CD4-positive, alpha-beta memory T cell (primary cell): ENCODE results near the gene RBMX. TPM values are rescaled to one million over a fixed set of nuclear protein-coding genes. Genes with fewer than 3 reads are reported as not detected.
"Not testable (repeated sequence)": the region's sequence is repeated elsewhere in the genome, so short reads cannot be mapped to it uniquely, and the experiment has no call there.

Source experiments
- CTCF ChIA-PET: fragments of 350-600 bp; sonication (Branson Sonifier 250); formaldehyde crosslinking; loops from one replicate; lab custom pipeline; 2021; ENCODE audit warnings: inconsistent platforms; ENCODE audit not compliant: partially characterized antibody; lab: Charles Lee
- POLR2A ChIA-PET: fragments of 350-600 bp; sonication (Branson Sonifier 250); formaldehyde crosslinking; loops from one replicate; lab custom pipeline; 2021; ENCODE audit not compliant: partially characterized antibody; lab: Charles Lee
- DNase-seq, 5 donors: peaks; one replicate each; pipeline versions ENCODE4 v3.0.0 to v3.0.0-alpha.2; 2020 to 2022; ENCODE audit warnings: mixed read lengths in 1 of 5
- H3K27ac ChIP-seq: one replicate; pipeline ENCODE4 v1.7.0; 2013; ENCODE audit warnings: low read depth, low read length
- H3K27me3 ChIP-seq: 2 replicates; pipeline ENCODE4 v1.7.0; 2013; ENCODE audit warnings: mild to moderate bottlenecking, low read length, moderate library complexity; ENCODE audit not compliant: insufficient read depth
- H3K36me3 ChIP-seq: 2 replicates; pipeline ENCODE4 v1.7.0; 2013; ENCODE audit warnings: mild to moderate bottlenecking, low read length, moderate library complexity; ENCODE audit not compliant: insufficient read depth
- H3K4me1 ChIP-seq: 2 replicates; pipeline ENCODE4 v1.7.0; 2013; ENCODE audit warnings: mild to moderate bottlenecking, low read length, moderate library complexity; ENCODE audit not compliant: insufficient read depth
- H3K4me3 ChIP-seq, 2 donors: one replicate each; pipeline ENCODE4 v1.7.0; 2013; ENCODE audit warnings: low read length in 2 of 2, mild to moderate bottlenecking in 1 of 2
- H3K9me3 ChIP-seq, 2 donors: one replicate each; pipeline ENCODE4 v1.7.0; 2013; ENCODE audit warnings: low read length in 2 of 2, control low read depth in 1 of 2; ENCODE audit not compliant: control insufficient read depth in 1 of 2
- H3K27ac Mint-ChIP-seq, 7 donors: one replicate each; pipeline ENCODE4 v1.8.0; 2020 to 2021; ENCODE audit warnings: mixed read lengths in 7 of 7, mild to moderate bottlenecking in 6 of 7, inconsistent platforms in 3 of 7, moderate library complexity in 3 of 7
- H3K27me3 Mint-ChIP-seq, 2 donors: one replicate each; pipeline ENCODE4 v1.8.0; 2020 to 2021; ENCODE audit warnings: mixed read lengths in 2 of 2
- H3K36me3 Mint-ChIP-seq, 2 donors: one replicate each; pipeline ENCODE4 v1.8.0; 2020 to 2021; ENCODE audit warnings: mixed read lengths in 2 of 2, inconsistent platforms in 1 of 2, mild to moderate bottlenecking in 1 of 2
- H3K4me1 Mint-ChIP-seq, 4 donors: one replicate each; pipeline ENCODE4 v1.8.0; 2020 to 2021; ENCODE audit warnings: mixed read lengths in 4 of 4, mild to moderate bottlenecking in 1 of 4
- H3K4me3 Mint-ChIP-seq, 8 donors: one replicate each; pipeline ENCODE4 v1.8.0; 2020 to 2021; ENCODE audit warnings: mixed read lengths in 8 of 8, mild to moderate bottlenecking in 7 of 8, moderate library complexity in 6 of 8, inconsistent platforms in 3 of 8
- H3K9me3 Mint-ChIP-seq, 8 donors: one replicate each; pipeline ENCODE4 v1.8.0; 2020 to 2021; ENCODE audit warnings: mixed read lengths in 8 of 8, mild to moderate bottlenecking in 5 of 8, inconsistent platforms in 3 of 8, moderate library complexity in 1 of 8
- intact Hi-C: fragments of 100-400 bp; cut with micrococcal nuclease; formaldehyde crosslinking; loops from one replicate; pipeline ENCODE4 v1.15.1; 2023
- polyA plus RNA-seq, 2 donors: library from polyadenylated mRNA; unstranded; fragments of 300-500 nt; fragmentation: Illumina TruSeq; gene quantifications; one replicate each; pipeline ENCODE4 v1.2.3, GENCODE V29; 2021
- total RNA-seq, 2 experiments: library from RNA; stranded (reverse); gene quantifications; one replicate each; pipeline ENCODE4 v1.2.3, GENCODE V29; 2021

RBMX gene
- total RNA-seq (100 to 1,000 TPM; 239 to 246 TPM), polyA plus RNA-seq (100 to 1,000 TPM; 183 to 244 TPM)

DNA sequence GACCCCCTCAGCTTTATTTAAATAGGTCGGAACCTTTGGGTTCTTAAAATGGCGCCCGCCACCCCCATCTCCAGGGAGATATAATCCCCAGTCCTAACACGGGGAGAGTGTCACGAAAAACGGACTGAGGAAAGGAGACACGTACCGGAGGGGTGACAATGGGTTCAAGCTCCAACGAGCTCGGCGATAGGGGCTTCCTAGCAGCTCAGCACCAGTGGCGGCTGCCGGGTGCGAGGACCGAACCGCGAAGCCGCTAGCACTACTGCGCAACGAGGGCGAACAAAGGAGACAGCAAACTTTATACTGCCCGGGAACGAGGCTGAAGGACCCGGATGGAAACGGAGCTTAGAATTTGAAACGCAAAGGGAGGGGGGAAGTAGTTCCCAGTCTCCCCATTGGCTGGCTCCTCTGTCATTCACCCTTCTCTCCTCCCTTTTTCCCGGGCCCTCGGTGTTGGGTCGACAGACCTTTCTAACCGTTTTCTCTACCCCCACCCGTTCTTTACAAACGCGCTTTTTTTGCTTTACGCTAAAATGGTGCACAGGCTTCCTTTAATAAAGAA lies at the start of gene RBMX:
Gene RBMX (minus strand): TSS at position 274 of the 562 bp plus-strand sequence. CDS start 1,298 bp downstream, outside the sequence.
- ChIA-PET CTCF (interaction anchor here (0.6 to 0.9 kb wide), 4 partner anchors 9 to 823 kb away, joined by 3 to 6 read pairs (median 3); no protein-coding TSS in a partner anchor), POLR2A (interaction anchor here (0.7 to 4.7 kb wide), 35 partner anchors 9 to 384 kb away, joined by 3 to 68 read pairs (median 5); partner anchors contain the start of genes ARHGEF6 and HTATSF1)
- Histone ChIP-seq H3K27ac (peak within 1 kb of the TSS; percentile 99), H3K27me3 (no peaks in the 10 kb centered on the region), H3K4me3 (peak within 1 kb of the TSS; percentile 86 to 90), H3K9me3 (no peaks in the 10 kb centered on the region), H3K36me3 (peaks cover 19% of the 10 kb centered on the region), H3K4me1 (peaks cover 17% of the 10 kb centered on the region)
- intact Hi-C loops: loop anchor here (1.0 kb wide), 2 partner anchors 29 to 45 kb away; no protein-coding TSS in a partner anchor
- Mint-ChIP-seq H3K4me3 (peak within 1 kb of the TSS; percentile 93 to 99 (median 98)), H3K4me1 (peaks cover 1 to 30% (median 16%) of the 10 kb centered on the region in 4 donors), H3K27me3 (no peaks in the 10 kb centered on the region), H3K27ac (peak within 1 kb of the TSS; percentile 97 to 100 (median 99)), H3K9me3 (peaks cover 0 to 6% (median 0%) of the 10 kb centered on the region in 8 donors), H3K36me3 (peaks cover 18 to 35% of the 10 kb centered on the region in 2 donors)
- DNase-seq: peak; percentile 88 to 91 (median 90)

DNA sequence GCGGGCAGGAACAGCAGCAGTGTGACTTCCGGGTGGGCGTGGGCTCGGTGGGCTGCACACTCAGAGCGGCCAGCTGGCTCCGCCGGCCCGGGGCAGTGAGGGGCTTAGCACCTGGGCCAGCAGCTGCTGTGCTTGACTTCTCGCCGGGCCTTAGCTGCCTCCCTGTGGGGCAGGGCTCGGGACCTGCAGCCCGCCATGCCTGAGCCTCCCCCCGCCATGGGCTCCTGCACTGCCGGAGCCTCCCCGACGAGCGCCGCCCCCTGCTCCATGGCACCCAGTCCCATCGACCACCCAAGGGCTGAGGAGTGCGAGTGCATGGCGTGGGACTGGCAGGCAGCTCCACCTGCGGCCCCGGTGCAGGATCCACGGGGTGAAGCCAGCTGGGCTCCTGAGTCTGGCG lies 40.9 kb upstream of the RBMX start:
- H3K4me1 ChIP-seq, H3K9me3 Mint-ChIP-seq, H3K4me3 ChIP-seq, DNase-seq, H3K36me3 Mint-ChIP-seq, H3K4me1 Mint-ChIP-seq, H3K4me3 Mint-ChIP-seq, POLR2A ChIA-PET, H3K27ac ChIP-seq, H3K27me3 Mint-ChIP-seq, H3K36me3 ChIP-seq, H3K27ac Mint-ChIP-seq, H3K27me3 ChIP-seq, H3K9me3 ChIP-seq: not testable (repeated sequence)
- intact Hi-C loops: loop anchor here (10.0 kb wide), 2 partner anchors 347 to 427 kb away; partner anchors contain the start of gene HTATSF1
- CTCF ChIA-PET: interaction anchor here (1.4 kb wide), 1 partner anchor 313 kb away, joined by 4 read pairs; no protein-coding TSS in a partner anchor

DNA sequence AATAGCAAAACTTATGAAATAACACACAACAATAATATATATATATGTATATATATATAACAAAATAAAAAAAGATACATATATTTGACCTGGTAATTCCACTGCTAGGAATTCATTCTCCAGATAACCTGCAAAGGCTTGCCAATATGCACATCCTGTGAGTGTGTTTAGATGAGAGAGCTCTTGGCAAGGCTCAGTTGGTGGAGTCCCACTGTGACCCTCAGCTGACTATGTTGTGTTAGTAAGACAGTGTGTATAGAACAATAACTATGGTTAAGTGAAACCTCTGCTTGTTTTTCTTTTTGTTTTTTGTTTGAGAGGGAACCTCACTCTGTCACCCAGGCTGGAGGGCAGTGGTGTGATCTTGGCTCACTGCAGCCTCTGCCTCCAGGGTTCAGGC lies 39.5 kb upstream of the RBMX start:
- Histone ChIP-seq H3K36me3 (no peaks in the 10 kb centered on the region), H3K4me1 (peaks cover 3% of the 10 kb centered on the region), H3K4me3 (no peak overlapping the region), H3K27me3 (no peaks in the 10 kb centered on the region), H3K9me3 (no peaks in the 10 kb centered on the region), H3K27ac (no peak overlapping the region)
- no peak overlapping the region for H3K27ac Mint-ChIP-seq
- CTCF ChIA-PET: no interaction called here
- H3K27me3 Mint-ChIP-seq: no peaks in the 10 kb centered on the region
- intact Hi-C loops: loop anchor here (10.0 kb wide), 2 partner anchors 345 to 425 kb away; partner anchors contain the start of gene HTATSF1
- no peak for DNase-seq
- H3K4me3 Mint-ChIP-seq: no peak overlapping the region
- no peaks in the 10 kb centered on the region for H3K9me3 Mint-ChIP-seq
- peaks cover 1 to 3% (median 2%) of the 10 kb centered on the region in 4 donors for H3K4me1 Mint-ChIP-seq
- POLR2A ChIA-PET: no interaction called here
- H3K36me3 Mint-ChIP-seq: no peaks in the 10 kb centered on the region

DNA sequence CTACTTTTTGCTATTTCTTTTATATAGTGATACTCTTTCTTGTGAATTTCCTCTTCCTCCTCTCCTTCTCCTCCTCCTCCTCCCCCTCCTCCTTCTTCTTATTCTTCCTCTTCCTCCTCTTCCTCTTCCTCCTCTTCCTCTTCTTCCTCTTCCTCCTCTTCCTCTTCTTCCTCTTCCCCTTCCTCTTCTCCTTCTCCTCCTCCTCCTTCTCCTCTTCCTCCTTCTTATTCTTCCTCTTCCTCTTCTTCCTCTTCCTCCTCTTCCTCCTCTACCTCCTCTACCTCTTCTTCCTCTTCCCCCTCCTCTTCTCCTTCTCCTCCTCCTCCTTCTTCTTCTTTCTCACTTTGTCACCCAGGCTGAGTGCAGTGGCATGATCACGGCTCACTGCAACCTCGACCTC lies 36.3 kb upstream of the RBMX start:
- Mint-ChIP-seq H3K36me3 (no peaks in the 10 kb centered on the region), H3K9me3 (no peaks in the 10 kb centered on the region), H3K27ac (no peak overlapping the region), H3K4me1 (peaks cover 0 to 2% (median under 1%) of the 10 kb centered on the region in 4 donors), H3K4me3 (no peak overlapping the region), H3K27me3 (no peaks in the 10 kb centered on the region)
- H3K27ac ChIP-seq: no peak overlapping the region
- ChIA-PET CTCF (no interaction called here), POLR2A (no interaction called here)
- H3K36me3 ChIP-seq: no peaks in the 10 kb centered on the region
- no peak overlapping the region for H3K4me3 ChIP-seq
- no peaks in the 10 kb centered on the region for H3K4me1 ChIP-seq
- no peaks in the 10 kb centered on the region for H3K9me3 ChIP-seq
- H3K27me3 ChIP-seq: no peaks in the 10 kb centered on the region
- intact Hi-C loops: no loop called here
- DNase-seq: no peak

DNA sequence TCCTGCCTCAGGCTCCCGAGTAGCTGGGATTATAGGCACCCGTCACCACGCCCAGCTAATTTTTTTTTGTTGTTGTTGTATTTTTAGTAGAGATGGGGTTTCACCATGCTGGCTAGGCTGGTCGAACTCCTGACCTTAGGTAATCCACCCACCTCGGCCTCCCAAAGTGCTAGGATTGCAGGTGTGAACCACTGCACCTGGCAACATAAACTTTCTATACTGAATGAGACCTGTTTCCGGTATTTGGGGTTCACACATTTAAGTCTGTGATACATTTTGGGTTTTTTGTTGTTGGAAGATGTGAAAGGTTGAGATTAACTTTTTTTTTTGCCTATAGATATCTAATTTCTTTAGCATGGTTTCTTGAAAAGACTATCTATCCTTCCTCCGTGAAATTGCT lies 31.1 kb upstream of the RBMX start:
- intact Hi-C loops, H3K27ac ChIP-seq, H3K9me3 Mint-ChIP-seq, H3K27me3 ChIP-seq, H3K4me1 ChIP-seq, CTCF ChIA-PET, H3K36me3 Mint-ChIP-seq, H3K27me3 Mint-ChIP-seq, H3K9me3 ChIP-seq, DNase-seq, H3K4me3 ChIP-seq, H3K36me3 ChIP-seq: not testable (repeated sequence)
- Mint-ChIP-seq H3K4me3 (peak overlapping the region in 7 of 8 donors; percentile 28 to 96 (median 42)), H3K4me1 (peaks cover 8 to 22% (median 11%) of the 10 kb centered on the region in 4 donors), H3K27ac (peak overlapping the region in 3 of 7 donors; percentile 35 to 60 (median 59))
- POLR2A ChIA-PET: interaction anchor here (1.2 kb wide), 1 partner anchor 31 kb away, joined by 5 read pairs; the partner anchor contains the start of gene RBMX

DNA sequence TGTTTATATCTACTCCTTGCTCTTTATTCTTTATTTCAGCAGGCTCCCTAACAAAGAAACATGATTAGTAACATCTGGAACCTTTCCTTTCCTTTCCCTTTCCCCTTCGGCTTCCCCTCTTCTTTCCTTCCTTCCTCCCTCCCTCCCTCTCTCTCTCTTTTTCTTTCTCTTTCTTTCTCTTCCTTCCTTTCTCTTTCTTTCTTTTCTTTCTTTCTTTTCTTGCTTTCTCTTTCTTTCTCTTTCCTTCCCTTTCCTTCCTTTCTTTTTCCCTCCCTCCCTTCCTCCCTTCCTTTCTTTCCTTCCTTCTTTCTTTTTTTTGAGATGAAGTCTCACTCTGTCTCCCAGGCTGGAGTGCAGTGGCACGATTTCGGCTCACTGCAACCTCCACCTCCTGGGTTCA lies 30.7 kb upstream of the RBMX start:
- Mint-ChIP-seq H3K27me3 (no peaks in the 10 kb centered on the region), H3K27ac (peak overlapping the region in 2 of 7 donors; percentile 80 to 95), H3K36me3 (peaks cover 0 to 2% of the 10 kb centered on the region in 2 donors), H3K4me3 (peak overlapping the region in 6 of 8 donors; percentile 13 to 96 (median 54)), H3K4me1 (peaks cover 8 to 22% (median 11%) of the 10 kb centered on the region in 4 donors), H3K9me3 (no peaks in the 10 kb centered on the region)
- ChIA-PET POLR2A (interaction anchor here (1.2 kb wide), 1 partner anchor 31 kb away, joined by 5 read pairs; the partner anchor contains the start of gene RBMX), CTCF (no interaction called here)
- Histone ChIP-seq H3K9me3 (no peaks in the 10 kb centered on the region), H3K4me1 (peaks cover 7% of the 10 kb centered on the region), H3K27ac (no peak overlapping the region), H3K36me3 (no peaks in the 10 kb centered on the region), H3K4me3 (no peak overlapping the region), H3K27me3 (no peaks in the 10 kb centered on the region)
- DNase-seq: no peak
- intact Hi-C loops: no loop called here

DNA sequence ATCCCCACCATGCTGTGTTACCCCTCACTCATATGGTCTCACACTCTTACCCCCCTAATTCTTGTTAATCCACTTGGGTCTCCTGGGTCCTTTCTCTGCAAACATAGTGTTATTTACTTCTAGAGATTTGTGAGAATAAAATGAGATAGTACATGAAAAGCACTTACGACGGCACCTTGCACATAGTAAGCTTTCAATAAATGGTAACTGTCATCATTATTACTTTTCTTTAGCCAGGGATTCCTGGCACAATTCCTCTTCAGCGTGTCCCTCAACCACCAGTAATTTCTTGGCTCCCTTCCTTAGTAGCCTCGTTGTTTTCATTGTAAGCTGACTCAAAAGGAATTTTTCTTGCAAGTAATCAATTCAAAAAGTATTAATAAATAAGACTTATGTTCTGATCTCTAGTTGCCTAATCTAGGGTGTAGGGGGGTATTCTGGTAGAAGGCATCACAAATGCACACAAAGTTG lies 30.1 kb upstream of the RBMX start:
- no peaks in the 10 kb centered on the region for H3K36me3 ChIP-seq
- peak overlapping the region; percentile 61 to 83 for H3K4me3 ChIP-seq
- peaks cover 7% of the 10 kb centered on the region for H3K4me1 ChIP-seq
- ChIA-PET POLR2A (interaction anchor here (1.2 kb wide), 1 partner anchor 30 kb away, joined by 5 read pairs; the partner anchor contains the start of gene RBMX), CTCF (no interaction called here)
- no peaks in the 10 kb centered on the region for H3K9me3 Mint-ChIP-seq
- H3K36me3 Mint-ChIP-seq: peaks cover 0 to 2% of the 10 kb centered on the region in 2 donors
- no peaks in the 10 kb centered on the region for H3K27me3 ChIP-seq
- DNase-seq: no peak
- H3K27ac Mint-ChIP-seq: peak overlapping the region in 6 of 7 donors; percentile 80 to 97 (median 94)
- no peaks in the 10 kb centered on the region for H3K9me3 ChIP-seq
- H3K4me1 Mint-ChIP-seq: peaks cover 8 to 22% (median 11%) of the 10 kb centered on the region in 4 donors
- intact Hi-C loops: no loop called here
- H3K27me3 Mint-ChIP-seq: no peaks in the 10 kb centered on the region
- peak overlapping the region; percentile 88 to 96 (median 94) for H3K4me3 Mint-ChIP-seq
- peak overlapping the region; percentile 90 for H3K27ac ChIP-seq
